Measurements from ENCODE around the gene RANBP3. TPM values are rescaled to one million over a fixed set of nuclear protein-coding genes. Genes with fewer than 3 reads are reported as not detected.

RANBP3 gene
- total and polyA plus RNA-seq, 2 of the 8 experiments (the other 6 are each of a cell fraction or from before 2014, with no cell fraction given): 95.4 to 122 TPM

- no peak for TF ChIP-seq CHD7 (IDR thresholded peaks at IDR 0.05; ENCODE audit: insufficient replicate concordance, low read length)
- no peak for TF ChIP-seq POU5F1 (IDR thresholded peaks at IDR 0.05; ENCODE audit: low read depth, low read length)
Measured at GRCh38 chr19:6023936-6024335, 46.0 kb upstream of the RANBP3 start (continued).

Data from H1 (cell line).